ENCODE results near the gene SUSD1. TPM values are rescaled to one million over a fixed set of nuclear protein-coding genes. Genes with fewer than 3 reads are reported as not detected.

Gene SUSD1
- total and polyA plus RNA-seq, 9 of the 15 experiments (the other 6 are each of a cell fraction or from before 2014, with no cell fraction given), result 10.9 to 44.4 (median 36.1) TPM

DNA sequence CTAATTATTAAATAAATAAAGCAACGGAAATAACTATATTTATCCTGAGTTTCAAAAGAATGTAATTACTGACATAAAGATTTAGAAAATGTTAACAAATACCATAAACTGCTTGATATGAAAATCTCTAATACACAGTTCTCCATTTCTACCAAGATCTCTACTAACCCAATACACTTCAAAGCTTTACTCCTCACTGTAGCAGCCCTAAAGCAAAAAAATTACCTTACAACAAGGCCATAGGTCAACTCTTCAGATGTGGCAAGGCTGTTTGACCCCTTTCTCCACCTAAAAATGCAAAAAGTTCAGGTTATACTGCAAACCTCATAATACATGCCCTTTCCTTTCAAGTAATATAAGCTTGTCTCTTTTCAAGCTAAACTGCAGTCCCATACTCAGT, 181.8 kb downstream of the SUSD1 start (continued):
- TF ChIP-seq, protein P1, sequence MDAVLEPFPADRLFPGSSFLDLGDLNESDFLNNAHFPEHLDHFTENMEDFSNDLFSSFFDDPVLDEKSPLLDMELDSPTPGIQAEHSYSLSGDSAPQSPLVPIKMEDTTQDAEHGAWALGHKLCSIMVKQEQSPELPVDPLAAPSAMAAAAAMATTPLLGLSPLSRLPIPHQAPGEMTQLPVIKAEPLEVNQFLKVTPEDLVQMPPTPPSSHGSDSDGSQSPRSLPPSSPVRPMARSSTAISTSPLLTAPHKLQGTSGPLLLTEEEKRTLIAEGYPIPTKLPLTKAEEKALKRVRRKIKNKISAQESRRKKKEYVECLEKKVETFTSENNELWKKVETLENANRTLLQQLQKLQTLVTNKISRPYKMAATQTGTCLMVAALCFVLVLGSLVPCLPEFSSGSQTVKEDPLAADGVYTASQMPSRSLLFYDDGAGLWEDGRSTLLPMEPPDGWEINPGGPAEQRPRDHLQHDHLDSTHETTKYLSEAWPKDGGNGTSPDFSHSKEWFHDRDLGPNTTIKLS (IDR thresholded peaks at IDR 0.05; ENCODE audit: borderline replicate concordance, low read depth), result no peak
- TF ChIP-seq CSDE1 (IDR thresholded peaks at IDR 0.05) (no peak), BRD9 (IDR thresholded peaks at IDR 0.05; ENCODE audit: low read depth, partially characterized antibody) (no peak)

DNA sequence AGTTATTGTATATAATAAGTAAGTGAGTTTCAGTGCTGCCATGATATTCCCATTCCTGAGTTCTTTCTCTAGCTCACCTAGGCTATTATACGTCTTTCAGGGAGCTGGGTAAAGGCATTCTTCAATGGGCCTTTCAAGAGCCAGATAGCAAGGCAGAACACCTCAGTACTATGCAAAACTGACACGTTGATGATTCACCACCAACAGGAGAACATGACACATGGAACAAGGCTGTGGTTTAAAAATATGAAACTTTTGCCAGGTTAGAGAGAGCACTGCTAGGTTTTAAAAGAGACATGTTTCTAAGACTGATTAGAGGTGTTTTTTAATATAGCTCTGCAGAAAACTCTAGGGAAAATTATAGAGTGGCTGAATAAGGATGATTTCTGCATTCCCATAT, 182.6 kb downstream of the SUSD1 start:
- in situ Hi-C loops (cut with MboI), result no loop called here
- WGBS (ENCODE audit: insufficient coverage, low coverage, missing lambda C conversion rate), result 33% methylated on average over 2 of the region's 2 CpGs
- Histone ChIP-seq H3K4me1 (replicated peaks in 1 of 2; ENCODE audit: control insufficient read depth in 2 of 2, insufficient read depth in 2 of 2, low read length in 2 of 2) (peaks cover 0 to 5% of the 10 kb centered on the region in 2 experiments; a peak in 1 of 5 replicates), H3K36me3 (ENCODE audit: control insufficient read depth, insufficient read depth, low read length) (no peaks in the 10 kb centered on the region), H3K79me2 (ENCODE audit: control insufficient read depth, insufficient read depth, low read length) (no peaks in the 10 kb centered on the region), H3K27ac (ENCODE audit: extremely low read depth, low read depth, low read length) (no peak overlapping the region), H3K4me3 (no peak overlapping the region), H3K9ac (ENCODE audit: insufficient read depth in 1 of 2, low read depth in 2 of 2, low read length in 2 of 2) (no peak overlapping the region), H4K20me1 (replicated peaks; ENCODE audit: control insufficient read depth, insufficient read depth, low read length) (no peaks in the 10 kb centered on the region), H2AFZ (ENCODE audit: low read depth, low read length) (no peak overlapping the region), H3K9me1 (ENCODE audit: control insufficient read depth, insufficient read depth, low read length) (no peaks in the 10 kb centered on the region), H3K9me3 (replicated peaks; ENCODE audit: control insufficient read depth, insufficient read depth, low read depth, low read length) (no peaks in the 10 kb centered on the region), H3K27me3 (ENCODE audit: control insufficient read depth in 2 of 2, insufficient read depth in 2 of 2, low read length in 2 of 2) (no peaks in the 10 kb centered on the region), H3K4me2 (ENCODE audit: insufficient read depth, low read length) (no peak overlapping the region)
- FAIRE-seq, result peak; percentile 74
- CTCF ChIA-PET (ENCODE audit: low intra/inter-chr PET ratio), result no interaction called here
- no TSS peak for BruUV-seq (replicated peaks)
- POLR2A ChIA-PET, result interaction anchor here (2.8 kb wide), 1 partner anchor 10 kb away, joined by 9 read pairs; no protein-coding TSS in a partner anchor
- ATAC-seq, result peak; percentile 63
- DNase-seq (ENCODE audit: extremely low read depth in 1 of 4, low spot score in 3 of 4), result no peak
- intact Hi-C loops (cut with micrococcal nuclease), result no loop called here
- TF ChIP-seq TAF7 (tag; IDR thresholded peaks at IDR 0.05) (no peak), BACH1 (tag; IDR thresholded peaks at IDR 0.05) (no peak), CEBPB (tag; IDR thresholded peaks at IDR 0.05) (no peak), KLF1 (tag; IDR thresholded peaks at IDR 0.05) (no peak), L3MBTL2 (IDR thresholded peaks at IDR 0.05) (0 out of 2 replicates have a peak, but pooled peaks have one; percentile 20), JUND (IDR thresholded peaks at IDR 0.05; ENCODE audit: borderline replicate concordance, low read depth, low read length) (peak; percentile 37; the same call in 1 of the 2 replicates), JUND (tag; IDR thresholded peaks at IDR 0.05; ENCODE audit: borderline replicate concordance, low read depth, low read length) (no peak), JUN (IDR thresholded peaks at IDR 0.05; ENCODE audit: borderline replicate concordance, low read depth, low read length) (peak; percentile 35; the same call in 1 of the 2 replicates), JUN (CRISPR knock-in tag; IDR thresholded peaks at IDR 0.05; ENCODE audit: borderline replicate concordance) (no peak), ZFP1 (CRISPR knock-in tag; IDR thresholded peaks at IDR 0.05) (no peak), FOSL1 (tag; conservative IDR thresholded peaks at IDR 0.05) (peak; percentile 83), MEIS2 (IDR thresholded peaks at IDR 0.05; ENCODE audit: partially characterized antibody) (peak; percentile 22), MYBL2 (IDR thresholded peaks at IDR 0.05; ENCODE audit: low read depth) (peak; percentile 21; the same call in 1 of the 2 replicates), MYBL2 (CRISPR knock-in tag; IDR thresholded peaks at IDR 0.05; ENCODE audit: borderline replicate concordance) (no peak)
- TF ChIP-seq, protein P2, sequence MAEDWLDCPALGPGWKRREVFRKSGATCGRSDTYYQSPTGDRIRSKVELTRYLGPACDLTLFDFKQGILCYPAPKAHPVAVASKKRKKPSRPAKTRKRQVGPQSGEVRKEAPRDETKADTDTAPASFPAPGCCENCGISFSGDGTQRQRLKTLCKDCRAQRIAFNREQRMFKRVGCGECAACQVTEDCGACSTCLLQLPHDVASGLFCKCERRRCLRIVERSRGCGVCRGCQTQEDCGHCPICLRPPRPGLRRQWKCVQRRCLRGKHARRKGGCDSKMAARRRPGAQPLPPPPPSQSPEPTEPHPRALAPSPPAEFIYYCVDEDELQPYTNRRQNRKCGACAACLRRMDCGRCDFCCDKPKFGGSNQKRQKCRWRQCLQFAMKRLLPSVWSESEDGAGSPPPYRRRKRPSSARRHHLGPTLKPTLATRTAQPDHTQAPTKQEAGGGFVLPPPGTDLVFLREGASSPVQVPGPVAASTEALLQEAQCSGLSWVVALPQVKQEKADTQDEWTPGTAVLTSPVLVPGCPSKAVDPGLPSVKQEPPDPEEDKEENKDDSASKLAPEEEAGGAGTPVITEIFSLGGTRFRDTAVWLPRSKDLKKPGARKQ (CRISPR knock-in tag; IDR thresholded peaks at IDR 0.05), result no peak
- TF ChIP-seq, protein P3, sequence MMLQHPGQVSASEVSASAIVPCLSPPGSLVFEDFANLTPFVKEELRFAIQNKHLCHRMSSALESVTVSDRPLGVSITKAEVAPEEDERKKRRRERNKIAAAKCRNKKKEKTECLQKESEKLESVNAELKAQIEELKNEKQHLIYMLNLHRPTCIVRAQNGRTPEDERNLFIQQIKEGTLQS (IDR thresholded peaks at IDR 0.05), result peak; percentile 50
- TF ChIP-seq, protein P3 (CRISPR knock-in tag; conservative IDR thresholded peaks at IDR 0.05), result no peak

Data from K562 (cell line).